Measurements from ENCODE around the gene TTR.
A peak's percentile ranks its signal among the peaks of the same experiment; 100 is the strongest.

The TTR gene

DNA sequence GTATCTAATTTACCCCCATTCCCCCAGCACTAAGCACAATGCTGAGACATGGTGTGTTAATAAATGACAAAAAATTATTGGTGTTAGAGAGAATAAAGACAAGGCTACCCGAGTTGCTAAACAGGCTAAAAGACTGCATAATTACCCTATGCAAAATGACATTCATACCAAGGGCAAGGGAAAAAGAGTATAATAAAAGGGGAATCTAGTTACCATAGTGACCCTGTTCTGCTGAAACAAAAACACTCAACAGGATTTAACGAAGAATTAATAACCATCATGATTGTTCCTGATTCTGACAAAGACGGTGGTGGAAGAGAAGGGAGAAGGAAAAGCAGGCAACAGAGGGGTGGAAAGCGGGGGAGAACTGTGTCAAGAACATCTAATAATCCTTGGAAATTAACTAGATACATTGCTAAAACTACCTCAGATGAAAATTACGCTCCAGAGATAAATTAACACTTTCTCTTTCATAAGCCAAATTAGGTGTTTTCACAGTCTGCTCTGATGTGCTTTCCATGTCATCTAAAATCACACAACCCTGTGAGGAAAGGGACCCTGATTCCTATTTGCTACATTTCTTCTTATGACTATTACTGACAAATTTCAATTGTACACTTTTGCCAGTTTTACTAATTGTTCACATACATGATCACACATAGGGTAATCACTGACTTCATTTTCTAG is 25.5 kb downstream of the TTR start:
- DNase-seq: no peak

DNA sequence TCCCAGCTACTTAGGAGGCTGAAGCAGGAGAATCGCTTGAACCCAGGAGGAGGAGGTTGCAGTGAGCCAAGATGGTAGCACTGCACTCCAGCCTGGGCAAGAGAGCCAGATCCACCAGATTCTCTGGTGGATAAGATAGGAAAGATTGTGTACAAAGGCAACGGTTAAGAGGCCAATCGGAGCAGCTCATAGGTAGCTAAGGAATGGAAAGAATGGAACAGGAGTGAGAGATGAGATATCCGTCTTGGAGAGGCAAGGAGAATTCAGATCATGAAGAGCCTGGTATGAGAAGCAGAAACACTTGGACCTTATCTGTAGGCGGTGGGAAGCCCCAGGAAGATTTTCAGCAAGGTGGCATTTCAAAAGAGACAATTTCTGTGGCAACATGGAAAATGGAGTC is 27.1 kb downstream of the TTR start:
- no peak for DNase-seq

DNA sequence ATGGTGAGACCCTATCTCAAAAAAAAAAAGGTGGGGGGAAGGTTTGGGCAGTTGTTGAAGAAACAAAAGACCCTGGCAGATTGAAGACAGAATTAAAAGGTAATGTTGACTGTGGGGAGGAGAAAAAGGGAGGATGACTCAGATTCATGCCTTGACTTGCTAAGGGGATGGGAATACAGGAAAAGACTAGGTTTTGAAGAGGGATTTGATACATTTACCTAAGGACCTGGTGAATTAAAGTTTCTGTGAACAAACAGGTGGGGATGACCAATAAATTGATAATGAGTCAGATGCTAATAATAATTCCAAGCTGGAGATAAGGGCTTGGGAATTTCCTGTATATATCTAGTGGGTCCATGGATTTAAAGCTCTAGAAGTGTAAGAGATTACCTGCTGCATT is 27.6 kb downstream of the TTR start:
- DNase-seq: no peak

DNA sequence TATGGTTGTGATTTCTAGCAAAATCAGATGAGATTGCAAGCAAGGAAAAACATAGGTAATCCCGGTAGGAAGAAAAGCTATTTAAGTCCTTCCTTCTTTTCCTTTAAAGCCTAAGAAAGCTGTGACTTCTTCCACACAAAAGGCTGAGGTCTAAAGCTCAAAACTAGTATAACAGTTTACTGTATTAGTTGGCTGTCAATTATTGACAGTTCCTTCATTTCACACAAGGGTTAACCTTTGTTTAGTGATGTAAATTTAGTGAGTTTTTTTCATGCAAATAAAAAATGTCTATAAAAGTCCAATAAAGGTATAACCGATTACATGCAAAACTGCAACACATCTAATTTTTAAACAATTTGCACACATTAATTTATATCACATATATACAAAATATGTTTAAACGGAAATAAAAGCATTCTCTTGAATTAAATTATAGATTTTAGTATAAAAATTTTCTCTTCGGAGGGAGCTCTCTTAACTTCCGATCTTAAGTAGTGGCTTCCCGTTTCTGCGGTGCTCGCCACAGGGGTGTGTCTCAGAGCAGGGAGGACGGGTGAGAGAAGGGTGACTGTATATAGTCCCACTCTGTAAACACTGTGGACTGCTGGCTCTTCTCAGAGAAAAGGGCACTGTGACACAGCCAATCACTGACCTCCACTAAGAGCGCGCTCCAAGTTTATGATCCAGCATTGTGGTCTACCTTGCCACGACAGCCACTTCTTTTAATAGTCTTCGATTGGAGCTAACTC is 33.4 kb downstream of the TTR start:
- no peak for DNase-seq

DNA sequence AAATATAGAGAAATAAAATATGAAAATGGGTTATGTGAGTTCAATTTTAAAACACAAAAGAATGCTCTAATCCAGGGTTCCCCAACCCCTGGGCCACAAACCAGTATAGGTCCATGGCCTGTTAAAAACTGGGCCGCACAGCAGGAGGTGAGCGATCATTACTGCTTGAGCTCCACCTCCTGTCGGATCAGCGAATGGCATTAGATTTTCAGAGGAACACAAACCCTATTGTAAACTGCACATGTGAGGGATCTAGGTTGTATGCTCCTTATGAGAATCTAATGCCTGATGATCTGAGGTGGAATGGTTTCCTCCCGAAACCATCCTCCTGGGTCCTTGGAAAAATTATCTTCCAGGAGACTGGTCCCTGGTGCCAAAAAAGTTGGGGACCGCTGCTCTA is 34.7 kb downstream of the TTR start:
- no peak for DNase-seq

DNA sequence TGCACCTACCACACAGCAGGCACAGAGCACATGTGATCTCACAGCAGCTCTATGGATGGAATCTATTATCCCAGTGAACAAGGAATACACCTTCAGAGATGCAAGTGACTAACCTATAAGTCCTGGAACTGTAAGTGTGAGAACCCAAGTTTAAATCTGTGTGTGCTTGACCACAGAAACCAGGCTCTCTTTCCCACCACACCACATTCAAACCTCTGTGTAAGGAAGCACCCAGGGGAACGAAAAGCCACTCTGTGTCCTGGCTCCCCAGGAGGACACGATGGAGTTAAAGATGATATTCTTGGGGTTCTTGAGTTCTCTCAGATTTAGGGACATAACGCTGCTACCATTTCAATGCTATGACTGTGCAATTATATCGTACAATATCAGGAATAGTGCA is 38.9 kb downstream of the TTR start:
- no peak for DNase-seq

DNA sequence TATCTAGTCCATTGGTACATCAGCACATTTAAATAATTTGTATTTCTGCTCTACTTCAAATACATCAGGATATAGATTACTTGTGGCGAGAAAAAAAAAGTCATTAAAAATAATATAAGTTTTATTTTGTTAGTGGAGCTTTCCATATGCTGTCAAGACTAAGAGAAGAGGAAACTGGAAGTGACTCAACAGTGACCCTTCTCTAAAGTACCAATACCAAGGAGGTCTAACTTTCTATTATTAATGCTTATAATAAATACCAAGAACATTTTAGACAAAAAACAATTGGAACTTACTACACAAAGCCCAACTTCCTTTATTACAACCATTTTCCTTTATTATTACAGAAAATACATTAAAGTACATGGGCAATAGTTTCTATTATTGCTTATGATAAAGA is 39.8 kb downstream of the TTR start:
- DNase-seq: no peak

DNA sequence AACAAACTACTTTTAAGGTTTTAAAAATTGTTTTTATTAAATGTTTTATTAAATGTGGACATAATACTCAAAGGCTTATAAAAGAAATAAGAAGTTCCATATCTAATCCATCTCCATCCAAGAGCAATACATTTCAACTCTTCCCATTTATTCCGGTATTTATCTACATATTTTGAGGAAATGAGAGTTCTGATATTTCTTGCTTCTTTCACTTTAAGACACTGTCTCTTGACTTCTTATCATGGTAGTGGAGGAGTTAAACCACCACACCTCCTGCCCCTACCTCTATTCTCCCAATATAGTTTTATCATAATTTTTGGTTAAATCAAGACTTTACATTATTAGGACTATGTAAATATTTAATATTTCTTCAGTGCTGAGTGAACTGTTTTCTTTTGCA is 40.7 kb downstream of the TTR start:
- DNase-seq: no peak

DNA sequence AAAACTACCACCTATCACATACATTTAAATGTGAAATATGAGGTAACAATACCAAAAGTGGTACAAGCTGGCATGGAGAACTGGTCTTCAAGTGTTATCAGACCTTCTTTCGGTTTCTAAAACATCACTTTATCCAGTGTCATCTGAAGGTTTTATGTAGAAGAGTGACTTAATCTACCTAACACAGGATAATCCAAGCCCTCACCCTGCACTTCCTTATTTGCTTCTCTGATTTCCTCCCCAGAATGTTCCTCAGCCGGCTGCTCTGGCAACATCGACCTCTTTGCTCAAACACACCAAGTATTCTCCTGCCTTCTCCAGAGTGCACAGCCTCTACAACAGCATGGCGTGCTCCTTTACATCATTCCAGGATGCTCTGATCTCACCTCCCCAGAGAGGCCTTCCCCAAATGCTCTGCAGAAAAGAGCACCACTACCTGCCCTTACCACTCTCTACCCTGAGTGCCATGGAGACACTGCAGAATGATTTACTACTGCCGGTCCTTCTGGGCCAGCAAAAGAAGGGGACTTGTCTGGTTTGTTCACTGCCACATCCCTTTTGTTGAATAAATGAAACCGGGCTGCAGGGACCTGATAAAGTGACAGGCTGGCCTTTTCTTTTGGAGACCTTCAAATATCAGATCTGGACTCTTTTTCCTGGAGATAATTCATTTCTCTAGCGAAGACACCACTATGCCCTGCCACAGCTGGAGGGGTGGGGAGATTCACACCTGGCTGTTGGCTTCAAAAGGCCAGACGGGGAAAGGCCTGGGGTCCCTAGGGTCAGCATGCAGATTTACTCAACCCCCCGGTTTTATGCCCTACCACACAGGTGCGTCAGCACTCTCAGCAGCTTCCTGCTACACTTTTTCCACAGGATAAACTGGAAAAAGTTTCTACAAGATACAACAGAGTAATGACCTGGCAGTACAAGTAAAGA is 42.0 kb downstream of the TTR start:
- no peak for DNase-seq

DNA sequence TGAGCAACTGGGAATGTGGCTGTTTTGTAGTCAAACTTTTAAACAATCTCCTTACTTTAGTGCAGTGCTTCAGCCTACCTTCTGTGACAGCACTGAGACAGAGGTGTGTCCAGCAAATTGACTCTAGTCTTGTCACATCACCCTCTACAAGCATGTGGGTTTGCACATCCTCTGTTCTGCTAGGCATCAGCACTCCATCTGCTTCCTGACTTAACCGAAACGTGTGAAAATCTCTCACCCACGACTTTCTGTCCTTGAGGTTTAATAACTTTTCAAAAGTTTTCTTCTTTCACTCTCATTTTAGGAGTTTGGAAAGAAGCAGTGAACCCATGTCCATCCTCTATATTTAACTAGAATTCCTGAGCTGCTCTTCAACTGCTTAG is 42.6 kb downstream of the TTR start:
- no peak for DNase-seq

DNA sequence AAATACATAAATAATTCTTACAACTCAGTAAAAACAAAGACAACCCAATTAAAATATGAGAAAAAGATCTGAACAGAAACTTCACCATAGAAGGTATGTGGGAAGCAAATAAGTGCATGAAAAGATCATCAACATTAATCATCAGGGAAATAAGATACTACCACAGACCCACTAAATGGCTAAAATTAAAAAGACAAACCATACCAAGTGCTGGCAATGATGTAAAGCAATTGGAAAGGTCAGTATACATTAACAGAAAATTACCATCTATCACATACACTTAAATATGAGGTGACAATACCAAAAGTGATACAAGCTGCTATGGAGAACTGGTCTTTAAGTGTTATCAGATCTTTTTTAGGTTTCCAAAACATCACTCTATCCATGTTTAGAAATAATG is 44.7 kb downstream of the TTR start:
- no peak for DNase-seq

DNA sequence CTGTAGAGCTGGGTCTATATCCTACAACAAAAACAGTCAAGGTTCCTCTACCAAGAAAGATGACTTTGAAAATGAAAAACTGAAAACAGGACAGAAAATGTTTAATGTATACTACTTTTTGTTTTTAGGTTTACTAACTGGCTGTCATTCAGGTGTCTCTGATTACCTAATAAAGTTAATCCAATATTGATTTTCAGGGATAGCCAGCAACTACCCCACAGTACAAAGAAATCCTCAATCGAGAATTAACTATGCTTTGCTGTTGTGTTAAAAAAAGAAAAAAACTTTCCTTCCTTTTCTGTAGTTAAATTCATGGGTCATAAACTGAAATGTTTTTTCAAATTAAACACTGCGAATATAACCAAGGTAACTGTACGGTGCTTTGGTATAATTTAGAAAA is 45.8 kb downstream of the TTR start:
- no peak for DNase-seq

DNA sequence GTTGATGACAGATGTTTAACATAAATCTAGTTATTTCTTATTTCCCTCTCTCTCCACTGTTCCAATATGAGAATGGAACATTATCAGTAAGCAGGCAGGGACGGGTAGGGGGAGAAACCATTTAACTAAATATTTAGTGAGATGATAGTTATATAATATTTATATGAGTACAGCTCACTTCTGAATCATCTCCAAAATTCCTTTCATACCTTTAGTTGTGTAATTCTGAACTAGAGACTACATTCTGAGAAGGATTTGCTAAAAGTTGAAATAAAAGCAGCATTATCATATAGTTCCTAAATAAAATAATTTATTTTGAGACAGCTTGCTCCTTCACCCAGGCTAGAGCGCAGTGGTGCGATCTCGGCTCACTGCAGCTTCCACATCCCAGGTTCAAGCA is 51.3 kb downstream of the TTR start:
- DNase-seq: no peak

DNA sequence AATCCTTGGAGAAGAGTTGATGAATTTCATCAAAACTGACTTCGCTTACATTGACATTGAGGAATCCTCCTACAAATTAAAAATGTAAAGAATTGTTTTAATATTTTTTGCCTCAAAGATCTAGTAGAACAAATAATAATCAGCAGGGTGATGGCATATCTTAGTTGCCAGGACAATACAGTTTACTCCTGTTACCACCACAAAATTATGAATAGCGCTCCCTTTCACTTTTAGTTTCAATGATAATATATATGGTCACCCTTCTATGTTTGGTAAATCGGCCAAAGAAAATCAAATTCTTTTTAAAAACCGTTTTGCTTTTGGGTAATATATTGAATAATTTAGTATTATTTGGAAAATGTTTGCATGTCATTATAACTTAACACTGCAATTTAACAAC is 53.7 kb downstream of the TTR start:
- no peak for DNase-seq

DNA sequence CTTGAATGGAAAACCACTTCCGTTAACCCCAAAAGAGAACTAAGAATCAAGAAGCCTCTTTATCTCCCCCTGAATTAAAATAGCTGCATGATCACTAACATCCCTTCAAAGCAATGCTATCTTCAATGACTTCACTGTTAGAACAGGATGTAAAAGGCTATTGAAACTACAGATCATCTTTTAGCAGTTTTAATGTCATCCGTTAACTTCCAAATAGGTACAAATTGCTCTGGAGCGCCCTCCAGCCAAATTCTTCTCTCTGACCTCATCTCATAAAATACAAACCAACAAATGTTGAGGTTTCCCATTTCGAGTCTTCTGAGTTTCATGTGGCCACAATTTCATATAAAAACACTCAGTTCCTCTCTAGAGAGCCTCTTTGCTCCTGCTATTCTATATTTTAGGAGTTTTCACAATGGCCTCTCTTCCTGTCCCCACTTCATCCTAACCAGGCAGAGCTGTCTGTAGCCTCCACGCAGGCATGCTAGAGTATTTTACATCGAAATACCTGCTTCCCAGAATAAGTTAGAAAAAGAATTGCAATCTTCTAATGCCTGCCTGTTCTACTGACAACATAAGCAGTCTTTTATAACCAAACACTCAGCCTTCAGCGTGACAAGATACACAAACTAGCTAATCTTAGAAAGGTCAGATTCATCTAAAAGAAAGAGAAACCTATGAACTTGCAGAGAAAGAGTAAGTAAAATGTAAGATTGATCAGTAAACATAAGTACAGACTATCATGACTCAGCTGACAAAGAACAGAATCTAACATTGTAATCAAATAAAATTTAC is 54.9 kb downstream of the TTR start:
- peak; percentile 60 for DNase-seq

DNA sequence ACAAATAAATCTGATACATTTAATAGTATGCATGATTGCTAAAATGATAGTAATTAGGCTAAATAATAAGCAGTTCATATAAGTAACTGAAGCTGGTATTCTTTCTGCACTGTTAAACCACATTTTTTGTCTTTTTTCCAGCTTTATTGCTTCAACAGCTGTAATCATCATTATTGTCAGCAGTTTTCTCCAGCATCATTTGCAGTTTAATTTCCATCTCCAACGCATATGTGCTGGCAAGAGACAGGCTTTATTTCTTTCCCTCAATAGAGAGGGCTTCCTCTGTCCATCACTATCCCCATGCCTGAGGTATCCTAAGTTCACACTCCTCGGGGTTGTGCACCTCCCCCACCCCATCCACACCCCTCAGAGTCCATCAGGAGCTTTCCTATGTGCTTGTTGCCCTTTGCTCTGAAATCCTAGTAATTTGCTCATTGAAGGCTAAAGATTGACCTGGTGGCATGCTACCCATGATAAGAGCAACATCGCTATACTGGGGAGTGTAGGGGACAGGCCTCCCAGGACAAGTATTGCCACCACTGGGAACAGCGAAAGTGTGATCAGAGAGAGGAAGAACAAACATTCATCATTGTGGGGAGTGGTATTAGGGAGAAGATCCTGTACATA is 55.6 kb downstream of the TTR start:
- DNase-seq: no peak

All from islet precursor cell (in vitro differentiated cells).